H1 (cell line): ENCODE measurements around the gene SOX2. TPM values are rescaled to one million over a fixed set of nuclear protein-coding genes. Genes with fewer than 3 reads are reported as not detected.
A peak's percentile ranks its signal among the peaks of the same experiment; 100 is the strongest.

Experiments
- CTCF ChIA-PET: fragments of 300-600 bp; sonication (Branson Sonifier 250); formaldehyde crosslinking; loops from one replicate; lab custom pipeline; 2021; ENCODE audit not compliant: partially characterized antibody; lab: Charles Lee
- POLR2A ChIA-PET: fragments of 300-600 bp; sonication (Branson Sonifier 250); formaldehyde crosslinking; loops from one replicate; lab custom pipeline; 2021; ENCODE audit warnings: inconsistent platforms; ENCODE audit not compliant: partially characterized antibody; lab: Charles Lee
- DNase-seq, 2 experiments: peaks; one replicate each; pipeline versions ENCODE4 v3.0.0 to v3.0.0-alpha.2; 2010 to 2022; ENCODE audit warnings: low spot score in 2 of 2, low read depth in 1 of 2, mixed read lengths in 1 of 2
- FAIRE-seq: peaks from 2 replicates; lab custom pipeline; 2011; peaks lifted over from hg19 to GRCh38; lab: Jason Lieb, UNC
- H2AFZ ChIP-seq: 2 replicates; pipeline ENCODE4 v1.8.1; 2012; ENCODE audit warnings: low read length, inconsistent platforms
- H2AK5ac ChIP-seq: 2 replicates; pipeline ENCODE4 v1.6.1; 2013; ENCODE audit warnings: low read depth, low read length
- H2BK120ac ChIP-seq: replicated peaks from 2 replicates; pipeline ENCODE3; 2013; ENCODE audit warnings: low read depth, low read length, inconsistent platforms
- H2BK12ac ChIP-seq: 2 replicates; pipeline ENCODE4 v1.6.1; 2013; ENCODE audit warnings: low read depth, low read length
- H2BK15ac ChIP-seq: 2 replicates; pipeline ENCODE4 v1.6.1; 2013; ENCODE audit warnings: low read length
- H2BK20ac ChIP-seq: 2 replicates; pipeline ENCODE4 v1.6.1; 2013; ENCODE audit warnings: low read length
- H2BK5ac ChIP-seq: 2 replicates; pipeline ENCODE4 v1.6.1; 2013; ENCODE audit warnings: low read depth, low read length
- H3K14ac ChIP-seq: 2 replicates; pipeline ENCODE4 v1.6.1; 2013; ENCODE audit warnings: inconsistent platforms; ENCODE audit not compliant: insufficient read length
- H3K18ac ChIP-seq: 2 replicates; pipeline ENCODE4 v1.6.1; 2013; ENCODE audit warnings: low read length; ENCODE audit errors: extremely low read depth
- H3K23ac ChIP-seq: 2 replicates; pipeline ENCODE4 v1.6.1; 2013; ENCODE audit warnings: inconsistent platforms; ENCODE audit not compliant: insufficient read length
- H3K23me2 ChIP-seq: 2 replicates; pipeline ENCODE4 v1.6.1; 2013; ENCODE audit warnings: low read depth, low read length
- H3K27ac ChIP-seq: 2 replicates; pipeline ENCODE4 v1.6.1; 2011; ENCODE audit warnings: low read depth, low read length, inconsistent platforms
- H3K27me3 ChIP-seq, 4 experiments: replicated peaks in 1 of 4; 1 replicate in 1 of 4; 2 replicates in 3 of 4; pipeline versions ENCODE4 v1.6.1 to v1.8.1; 2011 to 2013; ENCODE audit warnings: low read length in 3 of 4, mild to moderate bottlenecking in 3 of 4, inconsistent platforms in 2 of 4, mixed read lengths in 2 of 4, moderate library complexity in 1 of 4; ENCODE audit not compliant: control insufficient read depth in 3 of 4, insufficient read depth in 3 of 4; ENCODE audit errors: extremely low read depth in 1 of 4
- H3K36me3 ChIP-seq, 4 experiments: 2 replicates each; pipeline versions ENCODE4 v1.6.1 to v1.8.1; 2011 to 2013; ENCODE audit warnings: mild to moderate bottlenecking in 4 of 4, low read length in 3 of 4, moderate library complexity in 2 of 4, control low read depth in 1 of 4, inconsistent platforms in 1 of 4; ENCODE audit not compliant: insufficient read depth in 4 of 4, control insufficient read depth in 2 of 4
- H3K4ac ChIP-seq: replicated peaks from 2 replicates; pipeline ENCODE3; 2013; ENCODE audit warnings: low read length, low read depth, mixed read lengths, inconsistent platforms; ENCODE audit not compliant: insufficient read length
- H3K4me1 ChIP-seq, 4 experiments: replicated peaks in 1 of 4; 1 replicate in 1 of 4; 2 replicates in 3 of 4; pipeline versions ENCODE4 v1.6.1 to v1.8.1; 2011 to 2013; ENCODE audit warnings: low read length in 3 of 4, inconsistent platforms in 2 of 4, mixed read lengths in 1 of 4; ENCODE audit not compliant: insufficient read depth in 4 of 4, control insufficient read depth in 3 of 4
- H3K4me2 ChIP-seq, 2 experiments: 2 replicates each; pipeline versions ENCODE4 v1.6.1 to v1.8.1; 2011 to 2013; ENCODE audit warnings: low read depth in 2 of 2, low read length in 2 of 2, control low read depth in 1 of 2, inconsistent platforms in 1 of 2, mild to moderate bottlenecking in 1 of 2; ENCODE audit not compliant: insufficient read depth in 1 of 2
- H3K4me3 ChIP-seq, 4 experiments: fragments of 200-600, 300-600 bp in 1 of 4; sonication (generic), shearing (Covaris generic), sonication (Bioruptor Twin) in 1 of 4; 2 replicates each; pipeline versions ENCODE4 v1.5.1 to v1.8.1; 2011 to 2016; ENCODE audit warnings: low read length in 4 of 4, low read depth in 3 of 4, control low read depth in 2 of 4, inconsistent platforms in 2 of 4, mild to moderate bottlenecking in 2 of 4, mixed read lengths in 1 of 4, moderate library complexity in 1 of 4; ENCODE audit not compliant: insufficient read depth in 2 of 4; ENCODE audit errors: extremely low read depth in 1 of 4
- H3K56ac ChIP-seq: replicated peaks from 2 replicates; pipeline ENCODE3; 2013; ENCODE audit warnings: low read depth, mild to moderate bottlenecking, mixed read lengths, low read length, inconsistent platforms; ENCODE audit not compliant: insufficient read length
- H3K79me1 ChIP-seq: 2 replicates; pipeline ENCODE4 v1.6.1; 2013; ENCODE audit warnings: low read depth, low read length, control low read depth
- H3K79me2 ChIP-seq, 2 experiments: 2 replicates each; pipeline versions ENCODE4 v1.6.1 to v1.8.1; 2012 to 2013; ENCODE audit warnings: low read length in 2 of 2, mild to moderate bottlenecking in 2 of 2, inconsistent platforms in 1 of 2; ENCODE audit not compliant: insufficient read depth in 2 of 2, control insufficient read depth in 1 of 2
- H3K9ac ChIP-seq, 4 experiments: replicated peaks in 1 of 4; 1 replicate in 1 of 4; 2 replicates in 3 of 4; pipeline versions ENCODE4 v1.6.1 to v1.8.1; 2011 to 2013; ENCODE audit warnings: low read depth in 3 of 4, low read length in 3 of 4, control low read depth in 2 of 4, mild to moderate bottlenecking in 2 of 4, moderate library complexity in 2 of 4, inconsistent platforms in 1 of 4; ENCODE audit errors: extremely low read depth in 1 of 4
- H3K9me3 ChIP-seq, 2 experiments: 2 replicates each; pipeline versions ENCODE4 v1.6.1 to v1.8.1; 2012 to 2013; ENCODE audit warnings: mild to moderate bottlenecking in 2 of 2, moderate library complexity in 2 of 2, control low read depth in 1 of 2, inconsistent platforms in 1 of 2, low read depth in 1 of 2, low read length in 1 of 2, mixed read lengths in 1 of 2; ENCODE audit not compliant: insufficient read depth in 2 of 2
- H4K20me1 ChIP-seq, 2 experiments: replicated peaks in 1 of 2; 2 replicates each; pipeline versions ENCODE3 to v1.8.1; 2011 to 2013; ENCODE audit warnings: inconsistent platforms in 2 of 2, low read length in 2 of 2, mild to moderate bottlenecking in 1 of 2; ENCODE audit not compliant: insufficient read depth in 2 of 2, control insufficient read depth in 1 of 2
- H4K5ac ChIP-seq: 2 replicates; pipeline ENCODE4 v1.6.1; 2013; ENCODE audit warnings: low read length, low read depth, mixed read lengths, inconsistent platforms; ENCODE audit not compliant: insufficient read length
- H4K8ac ChIP-seq: 2 replicates; pipeline ENCODE4 v1.8.0; 2013; ENCODE audit warnings: mild to moderate bottlenecking, moderate library complexity, low read length, inconsistent platforms; ENCODE audit not compliant: insufficient read depth; ENCODE audit errors: extremely low read depth
- H4K91ac ChIP-seq: replicated peaks from 2 replicates; pipeline ENCODE3; 2013; ENCODE audit warnings: low read length, mixed read lengths, inconsistent platforms; ENCODE audit not compliant: insufficient read length
- KDM4A ChIP-seq: IDR thresholded peaks from one replicate; pipeline ENCODE4 v1.7.1; 2012; ENCODE audit warnings: low read depth, mild to moderate bottlenecking, moderate library complexity, low read length, inconsistent platforms; ENCODE audit not compliant: severe bottlenecking
- NANOG ChIP-seq: IDR thresholded peaks from 2 replicates; pipeline ENCODE4 v1.6.1; 2011; ENCODE audit warnings: low read length, low read depth, mild to moderate bottlenecking, inconsistent platforms; ENCODE audit not compliant: insufficient read depth, poor library complexity, severe bottlenecking
- RFX5 ChIP-seq: IDR thresholded peaks from 2 replicates; pipeline ENCODE4 v1.6.1; 2011; ENCODE audit warnings: low read depth, low read length, improper control_type of control experiment, borderline replicate concordance
- TAF1 ChIP-seq: IDR thresholded peaks from 2 replicates; pipeline ENCODE4 v1.6.1; 2011; ENCODE audit warnings: mild to moderate bottlenecking, low read depth, low read length
- WGBS, 2 experiments: shearing (Covaris generic) in 1 of 2; methylation state at CpG; one replicate each; pipeline versions ENCODE4 v1.1.6 to v1.1.7; 2013 to 2015; ENCODE audit warnings: low lambda C conversion rate in 2 of 2, mixed read lengths in 2 of 2, inconsistent platforms in 1 of 2, low coverage in 1 of 2, missing lambda C conversion rate in 1 of 2; ENCODE audit not compliant: insufficient replicate concordance in 2 of 2, insufficient coverage in 1 of 2, insufficient read length in 1 of 2; ENCODE audit errors: extremely low coverage in 1 of 2, missing lambda C conversion rate in 1 of 2; 5-methylcytosine and 5-hydroxymethylcytosine counted together
- polyA plus RNA-seq, 7 experiments: library from polyadenylated mRNA; depleted of rRNA in 3 of 7; stranded (reverse) in 5 of 7; unstranded in 2 of 7; fragments of >200 nt in 5 of 7; fragments of 200-250 nt in 2 of 7; gene quantifications; 1 replicate in 5 of 7; 2 replicates in 1 of 7; 4 replicates in 1 of 7; pipeline versions ENCODE4 v1.2.1 to v1.2.3, GENCODE V29; 2011 to 2013; ENCODE audit warnings: missing spikeins in 2 of 7, mixed read lengths in 2 of 7
- total RNA-seq: library from RNA; stranded (reverse); fragmentation: NEBNext Ultra II Directional; extraction: Animal tissue kit (Norgen Biotek cat#: 25700); gene quantifications from 2 replicates; pipeline ENCODE4 v1.2.1, GENCODE V29; 2021

SOX2 gene
- total and polyA plus RNA-seq, 2 of the 8 experiments (the other 6 are each of a cell fraction or from before 2014, with no cell fraction given): 149 to 247 TPM

DNA sequence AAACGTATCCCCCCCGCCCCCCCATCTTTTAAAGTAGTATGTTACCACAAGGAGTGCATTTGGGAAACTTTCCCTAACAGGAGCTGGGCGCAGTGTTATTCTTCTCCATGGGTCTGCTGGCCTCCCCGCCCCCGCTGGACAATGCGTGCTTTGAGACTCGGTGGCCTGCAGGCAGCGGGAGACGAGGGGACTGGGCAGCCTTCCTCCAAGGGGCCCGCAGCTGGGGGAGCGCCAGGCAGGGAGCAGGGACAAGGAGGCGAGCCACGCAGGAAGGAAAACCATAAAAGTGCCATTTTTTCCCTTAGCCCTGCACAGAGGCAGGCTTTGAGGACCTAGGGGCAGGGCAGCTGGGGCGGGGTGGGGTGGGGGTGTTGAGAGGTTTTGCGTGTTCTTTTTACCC is 14.1 kb downstream of the SOX2 start:
- no peak overlapping the region for H2AFZ ChIP-seq
- H3K56ac ChIP-seq: no peak overlapping the region
- H3K4ac ChIP-seq: no peak overlapping the region
- H3K23me2 ChIP-seq: peaks cover 24% of the 10 kb centered on the region
- H3K14ac ChIP-seq: no peak overlapping the region
- H2BK5ac ChIP-seq: no peak overlapping the region; the same call in 1 of the 2 replicates
- H3K79me2 ChIP-seq: peaks cover 0 to 14% of the 10 kb centered on the region in 2 experiments; a peak in 3 of 4 replicates
- H4K8ac ChIP-seq: peak overlapping the region; percentile 45; the same call in 1 of the 2 replicates
- H3K4me3 ChIP-seq: peak overlapping the region; percentile 23 to 73 (median 46); a peak in 5 of 8 replicates
- DNase-seq (peak in 1 of 2 experiments; percentile 54), FAIRE-seq (no peak)
- no peaks in the 10 kb centered on the region for H3K79me1 ChIP-seq
- no peak overlapping the region for H3K23ac ChIP-seq
- ChIA-PET POLR2A (interaction anchor here (0.6 to 5.6 kb wide), 4 partner anchors 9 to 70 kb away, joined by 4 to 72 read pairs (median 27); partner anchors contain the start of gene SOX2), CTCF (interaction anchor here (0.8 to 1.5 kb wide), 4 partner anchors 18 to 168 kb away, joined by 3 to 15 read pairs (median 3); no protein-coding TSS in a partner anchor)
- H3K4me2 ChIP-seq: peak overlapping the region; percentile 94 to 100
- H3K27me3 ChIP-seq: peaks cover 6 to 31% (median 20%) of the 10 kb centered on the region in 4 experiments
- peak; percentile 25 for TF ChIP-seq KDM4A
- TF ChIP-seq NANOG: no peak
- TF ChIP-seq TAF1: no peak
- no peak for TF ChIP-seq RFX5
- peak overlapping the region; percentile 61 for H4K91ac ChIP-seq
- no peaks in the 10 kb centered on the region for H3K9me3 ChIP-seq
- no peak overlapping the region for H2BK20ac ChIP-seq
- WGBS, 2 experiments: 5% methylated on average over 13 of the region's 15 CpGs; no CpG with 5 or more reads in 1 of the 2 experiments
- H3K36me3 ChIP-seq: peaks cover 0 to 8% (median 0%) of the 10 kb centered on the region in 4 experiments; a peak in 1 of 8 replicates
- H3K18ac ChIP-seq: peak overlapping the region; percentile 95
- no peak overlapping the region for H3K9ac ChIP-seq
- H3K4me1 ChIP-seq: peaks cover 17 to 51% (median 37%) of the 10 kb centered on the region in 4 experiments
- peak overlapping the region; percentile 97; the same call in 1 of the 2 replicates for H2BK12ac ChIP-seq
- no peaks in the 10 kb centered on the region for H4K20me1 ChIP-seq
- H3K27ac ChIP-seq: no peak overlapping the region
- H4K5ac ChIP-seq: no peak overlapping the region
- no peak overlapping the region for H2AK5ac ChIP-seq
- no peak overlapping the region for H2BK15ac ChIP-seq
- no peak overlapping the region for H2BK120ac ChIP-seq
